Fibroblast of lung (primary cell): Measurements from ENCODE around the gene EIF1AY. TPM values are rescaled to one million over a fixed set of nuclear protein-coding genes. Genes with fewer than 3 reads are reported as not detected.
"Not testable (repeated sequence)": the region's sequence is repeated elsewhere in the genome, so short reads cannot be mapped to it uniquely, and the experiment has no call there.

Experiments used
- DNase-seq, 2 donors: peaks; one replicate each; pipeline versions ENCODE4 v3.0.0 to v3.0.0-alpha.2; 2010; ENCODE audit warnings: low read depth in 2 of 2
- H2AFZ ChIP-seq: 2 replicates; pipeline ENCODE4 v1.5.1; 2012; ENCODE audit warnings: low read length, control low read depth, inconsistent platforms
- H3K27ac ChIP-seq: 2 replicates; pipeline ENCODE4 v1.5.1; 2011; ENCODE audit warnings: low read length, control low read depth; ENCODE audit not compliant: insufficient read depth
- H3K27me3 ChIP-seq: 2 replicates; pipeline ENCODE4 v1.5.1; 2011; ENCODE audit warnings: mild to moderate bottlenecking, low read length; ENCODE audit not compliant: control insufficient read depth, insufficient read depth
- H3K36me3 ChIP-seq: 2 replicates; pipeline ENCODE4 v1.5.1; 2011; ENCODE audit warnings: low read length; ENCODE audit not compliant: control insufficient read depth, insufficient read depth
- H3K4me1 ChIP-seq: 2 replicates; pipeline ENCODE4 v1.5.1; 2011; ENCODE audit warnings: low read length; ENCODE audit not compliant: control insufficient read depth, insufficient read depth; ENCODE audit errors: extremely low read depth
- H3K4me2 ChIP-seq: 2 replicates; pipeline ENCODE4 v1.5.1; 2011; ENCODE audit warnings: low read length, control low read depth; ENCODE audit not compliant: insufficient read depth; ENCODE audit errors: extremely low read depth
- H3K4me3 ChIP-seq, 4 experiments: fragments of 200-600 bp in 1 of 4; sonication (generic) in 1 of 4; replicated peaks in 1 of 4; 2 replicates each; pipeline ENCODE4 v1.5.1; 2011 to 2016; ENCODE audit warnings: low read length in 4 of 4, low read depth in 3 of 4, mild to moderate bottlenecking in 3 of 4, control low read depth in 2 of 4, inconsistent platforms in 1 of 4, mixed read lengths in 1 of 4; ENCODE audit not compliant: insufficient read depth in 1 of 4; ENCODE audit errors: control extremely low read depth in 1 of 4
- H3K79me2 ChIP-seq: 2 replicates; pipeline ENCODE4 v1.5.1; 2012; ENCODE audit warnings: mild to moderate bottlenecking, low read length, inconsistent platforms; ENCODE audit not compliant: control insufficient read depth, insufficient read depth
- H3K9ac ChIP-seq: 2 replicates; pipeline ENCODE4 v1.5.1; 2011; ENCODE audit warnings: mild to moderate bottlenecking, low read length, control low read depth; ENCODE audit not compliant: insufficient read depth
- H3K9me3 ChIP-seq: 2 replicates; pipeline ENCODE4 v1.5.1; 2012; ENCODE audit warnings: low read depth, low read length; ENCODE audit not compliant: control insufficient read depth, insufficient read depth
- H4K20me1 ChIP-seq: 2 replicates; pipeline ENCODE4 v1.5.1; 2011; ENCODE audit warnings: low read length; ENCODE audit not compliant: control insufficient read depth, insufficient read depth; ENCODE audit errors: extremely low read depth
- EZH2 ChIP-seq: IDR thresholded peaks from 2 replicates; pipeline ENCODE4 v1.5.1; 2012; ENCODE audit warnings: low read length, control low read depth, mild to moderate bottlenecking; ENCODE audit errors: missing control alignments
- polyA plus RNA-seq, 2 donors: library from polyadenylated mRNA; depleted of rRNA in 1 of 2; stranded (reverse) in 1 of 2; unstranded in 1 of 2; fragments of >200 nt; gene quantifications; 2 replicates each; pipeline ENCODE4 v1.2.1, GENCODE V29; 2011 to 2012; ENCODE audit warnings: missing spikeins in 1 of 2
- total RNA-seq: library from RNA; depleted of rRNA; stranded (reverse); fragments of >200 nt; gene quantifications from 2 replicates; pipeline ENCODE4 v1.2.1, GENCODE V29; 2014
- TF ChIP-seq, protein P1 (sequence below), 2 donors: IDR thresholded peaks in 1 of 2; conservative IDR thresholded peaks in 1 of 2; 1 replicate in 1 of 2; 2 replicates in 1 of 2; pipeline ENCODE4 v1.5.1; 2011 to 2012; ENCODE audit warnings: low read length in 2 of 2, control low read depth in 1 of 2, inconsistent platforms in 1 of 2, low read depth in 1 of 2, mild to moderate bottlenecking in 1 of 2

The EIF1AY gene
- total and polyA plus RNA-seq, 2 donors (not counting 1 experiment from before 2014, with no cell fraction given), result 25.0 TPM; not detected in 1

DNA sequence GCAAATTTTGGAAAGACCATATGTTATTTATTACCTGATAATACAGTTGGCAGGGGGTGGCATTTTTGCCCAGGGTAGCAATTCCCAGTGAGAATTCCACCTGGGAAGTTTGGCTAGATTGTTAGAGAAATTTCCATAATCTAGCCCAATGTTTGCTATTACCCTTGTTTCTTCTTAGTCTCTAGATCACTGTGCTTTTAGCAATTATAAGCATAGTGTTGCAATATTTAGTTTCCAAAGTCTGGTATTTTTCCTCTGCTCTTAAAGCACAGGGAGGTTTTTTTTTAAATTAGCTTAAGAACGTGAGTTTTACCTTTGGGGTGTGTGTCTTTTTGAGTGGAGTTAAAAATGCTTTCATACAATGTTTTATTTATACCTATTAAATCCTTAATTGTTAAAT lies 26.3 kb upstream of the EIF1AY start:
- no peak overlapping the region for H3K4me2 ChIP-seq
- no peaks in the 10 kb centered on the region for H3K4me1 ChIP-seq
- H3K9me3 ChIP-seq, result no peaks in the 10 kb centered on the region
- no peaks in the 10 kb centered on the region for H3K27me3 ChIP-seq
- H3K36me3 ChIP-seq, result no peaks in the 10 kb centered on the region
- H3K4me3 ChIP-seq, result no peak overlapping the region
- H3K9ac ChIP-seq, result no peak overlapping the region
- no peak for DNase-seq
- H3K79me2 ChIP-seq, result no peaks in the 10 kb centered on the region
- no peak overlapping the region for H3K27ac ChIP-seq
- H4K20me1 ChIP-seq, result no peaks in the 10 kb centered on the region
- H2AFZ ChIP-seq, result no peak overlapping the region
- TF ChIP-seq, protein P1, sequence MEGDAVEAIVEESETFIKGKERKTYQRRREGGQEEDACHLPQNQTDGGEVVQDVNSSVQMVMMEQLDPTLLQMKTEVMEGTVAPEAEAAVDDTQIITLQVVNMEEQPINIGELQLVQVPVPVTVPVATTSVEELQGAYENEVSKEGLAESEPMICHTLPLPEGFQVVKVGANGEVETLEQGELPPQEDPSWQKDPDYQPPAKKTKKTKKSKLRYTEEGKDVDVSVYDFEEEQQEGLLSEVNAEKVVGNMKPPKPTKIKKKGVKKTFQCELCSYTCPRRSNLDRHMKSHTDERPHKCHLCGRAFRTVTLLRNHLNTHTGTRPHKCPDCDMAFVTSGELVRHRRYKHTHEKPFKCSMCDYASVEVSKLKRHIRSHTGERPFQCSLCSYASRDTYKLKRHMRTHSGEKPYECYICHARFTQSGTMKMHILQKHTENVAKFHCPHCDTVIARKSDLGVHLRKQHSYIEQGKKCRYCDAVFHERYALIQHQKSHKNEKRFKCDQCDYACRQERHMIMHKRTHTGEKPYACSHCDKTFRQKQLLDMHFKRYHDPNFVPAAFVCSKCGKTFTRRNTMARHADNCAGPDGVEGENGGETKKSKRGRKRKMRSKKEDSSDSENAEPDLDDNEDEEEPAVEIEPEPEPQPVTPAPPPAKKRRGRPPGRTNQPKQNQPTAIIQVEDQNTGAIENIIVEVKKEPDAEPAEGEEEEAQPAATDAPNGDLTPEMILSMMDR (conservative IDR thresholded peaks at IDR 0.05 in 1 of 2, IDR thresholded peaks at IDR 0.05 in 1 of 2; ENCODE audit: low read depth in 1 of 2, low read length in 2 of 2), result no peak
- TF ChIP-seq EZH2, result no peak

DNA sequence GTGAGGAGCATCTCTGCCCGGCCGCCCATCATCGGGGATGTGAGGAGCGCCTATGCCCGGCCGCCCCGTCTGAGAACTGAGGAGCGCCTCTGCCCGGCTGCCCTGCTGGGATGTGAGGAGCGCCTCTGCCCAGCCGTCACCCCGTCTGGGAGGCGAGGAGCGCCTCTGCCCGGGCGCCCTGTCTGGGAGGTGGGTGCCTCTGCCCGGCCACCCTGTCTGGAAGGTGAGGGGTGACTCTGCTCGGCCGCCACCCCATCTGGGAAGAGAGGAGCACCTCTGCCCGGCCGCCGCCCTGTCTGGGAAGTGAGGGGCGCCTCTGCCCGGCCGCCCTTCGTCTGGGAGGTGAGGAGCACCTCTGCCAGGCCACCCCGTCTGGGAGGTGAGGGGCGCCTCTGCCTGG lies 23.7 kb upstream of the EIF1AY start:
- Histone ChIP-seq H2AFZ (no peak overlapping the region), H3K79me2 (no peaks in the 10 kb centered on the region), H3K9ac (no peak overlapping the region), H3K4me1 (no peaks in the 10 kb centered on the region), H3K27ac (no peak overlapping the region), H4K20me1 (no peaks in the 10 kb centered on the region), H3K27me3 (no peaks in the 10 kb centered on the region), H3K36me3 (no peaks in the 10 kb centered on the region), H3K4me2 (no peak overlapping the region), H3K9me3 (no peaks in the 10 kb centered on the region), H3K4me3 (no peak overlapping the region)
- TF ChIP-seq, protein P1 (conservative IDR thresholded peaks at IDR 0.05 in 1 of 2, IDR thresholded peaks at IDR 0.05 in 1 of 2; ENCODE audit: low read depth in 1 of 2, low read length in 2 of 2), result no peak
- no peak for TF ChIP-seq EZH2
- DNase-seq, result no peak

DNA sequence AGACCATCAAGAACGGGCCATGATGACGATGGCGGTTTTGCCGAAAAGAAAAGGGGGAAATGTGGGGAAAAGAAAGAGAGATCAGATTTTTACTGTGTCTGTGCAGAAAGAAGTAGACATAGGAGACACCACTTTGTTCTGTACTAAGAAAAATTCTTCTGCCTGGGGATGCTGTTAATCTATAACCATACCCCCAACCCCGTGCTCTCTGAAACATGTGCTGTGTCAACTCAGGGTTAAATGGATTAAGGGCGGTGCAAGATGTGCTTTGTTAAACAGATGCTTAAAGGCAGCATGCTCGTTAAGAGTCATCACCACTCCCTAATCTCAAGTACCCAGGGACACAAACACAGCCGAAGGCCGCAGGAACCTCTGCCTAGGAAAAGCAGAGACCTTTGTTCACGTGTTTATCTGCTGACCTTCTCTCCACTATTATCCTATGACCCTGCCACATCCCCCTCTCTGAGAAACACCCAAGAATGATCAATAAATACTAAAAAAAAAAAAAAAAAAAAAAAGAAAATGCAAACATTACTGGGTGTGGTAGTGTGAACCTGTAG lies 22.7 kb upstream of the EIF1AY start:
- H3K9me3 ChIP-seq, H3K4me2 ChIP-seq, H3K27ac ChIP-seq, H4K20me1 ChIP-seq, H3K36me3 ChIP-seq, H3K4me3 ChIP-seq, H2AFZ ChIP-seq, H3K79me2 ChIP-seq, H3K4me1 ChIP-seq, H3K27me3 ChIP-seq, H3K9ac ChIP-seq, DNase-seq: not testable (repeated sequence)
